Caco-2 (cell line): ENCODE data around the gene RAB22A. TPM values are rescaled to one million over a fixed set of nuclear protein-coding genes. Genes with fewer than 3 reads are reported as not detected.
A peak's percentile ranks its signal among the peaks of the same experiment; 100 is the strongest.

ENCODE experiments used
- BruUV-seq: library from RNA; stranded (reverse); fragments of 400-500 nt; replicated peaks from 2 replicates; lab custom pipeline; 2021; lab: Mats Ljungman, UMichigan
- CTCF ChIA-PET: fragments of 300-600 bp; sonication (Branson Sonifier 250); formaldehyde crosslinking; loops from one replicate; lab custom pipeline; 2022; ENCODE audit warnings: antibody characterized with exemption; lab: Charles Lee
- POLR2A ChIA-PET: fragments of 300-600 bp; sonication (Branson Sonifier 250); formaldehyde crosslinking; loops from one replicate; lab custom pipeline; 2022; ENCODE audit warnings: antibody characterized with exemption; lab: Charles Lee
- DNase-seq, 2 experiments: peaks; one replicate each; pipeline versions ENCODE4 v3.0.0 to v3.0.0-alpha.2; 2020 to 2022
- H3K27me3 ChIP-seq: replicated peaks from 2 replicates; pipeline ENCODE4 v1.6.0; 2011; ENCODE audit warnings: low read length; ENCODE audit not compliant: control insufficient read depth, insufficient read depth
- H3K36me3 ChIP-seq: 2 replicates; pipeline ENCODE4 v1.5.1; 2011; ENCODE audit warnings: low read length; ENCODE audit not compliant: control insufficient read depth, insufficient read depth
- H3K4me1 ChIP-seq: fragments of 250-450 bp; sonication (Bioruptor Pico); 2 replicates; pipeline ENCODE4 v1.5.1; 2020; ENCODE audit warnings: mild to moderate bottlenecking
- H3K4me3 ChIP-seq: 2 replicates; pipeline ENCODE4 v1.5.1; 2011; ENCODE audit warnings: low read depth, mild to moderate bottlenecking, control low read depth, low read length
- H3K9me3 ChIP-seq: fragments of 250-450 bp; sonication (Bioruptor Pico); 2 replicates; pipeline ENCODE4 v1.5.1; 2020; ENCODE audit warnings: mild to moderate bottlenecking, moderate library complexity
- H3K27ac Mint-ChIP-seq: one replicate; pipeline ENCODE4 v1.8.0; 2022; ENCODE audit warnings: mixed read lengths; ENCODE audit not compliant: unreplicated experiment
- H3K27me3 Mint-ChIP-seq: one replicate; pipeline ENCODE4 v1.8.0; 2022; ENCODE audit warnings: mixed read lengths; ENCODE audit not compliant: insufficient read depth, unreplicated experiment
- H3K36me3 Mint-ChIP-seq: one replicate; pipeline ENCODE4 v1.8.0; 2022; ENCODE audit warnings: mild to moderate bottlenecking, mixed read lengths; ENCODE audit not compliant: insufficient read depth, unreplicated experiment
- H3K4me1 Mint-ChIP-seq: one replicate; pipeline ENCODE4 v1.8.0; 2022; ENCODE audit warnings: low read depth, mixed read lengths; ENCODE audit not compliant: unreplicated experiment
- H3K4me3 Mint-ChIP-seq: one replicate; pipeline ENCODE4 v1.8.0; 2022; ENCODE audit warnings: mild to moderate bottlenecking, moderate library complexity, mixed read lengths; ENCODE audit not compliant: unreplicated experiment
- H3K9me3 Mint-ChIP-seq: one replicate; pipeline ENCODE4 v1.8.0; 2022; ENCODE audit warnings: mixed read lengths; ENCODE audit not compliant: unreplicated experiment
- CTCF ChIP-seq, 2 experiments: fragments of 200-600 bp in 1 of 2; IDR thresholded peaks; 1 replicate in 1 of 2; 2 replicates in 1 of 2; pipeline versions ENCODE4 v1.5.1 to v1.8.0; 2011 to 2022; ENCODE audit warnings: antibody characterized with exemption in 1 of 2, control low read depth in 1 of 2, inconsistent platforms in 1 of 2, low read depth in 1 of 2, low read length in 1 of 2, mild to moderate bottlenecking in 1 of 2, moderate library complexity in 1 of 2; ENCODE audit not compliant: insufficient read depth in 1 of 2, severe bottlenecking in 1 of 2, unreplicated experiment in 1 of 2
- intact Hi-C: fragments of 100-400 bp; cut with micrococcal nuclease; formaldehyde crosslinking; loops from one replicate; pipeline ENCODE4 v1.10.0; 2022; ENCODE audit not compliant: unreplicated experiment
- total RNA-seq: library from RNA; stranded (reverse); gene quantifications from 2 replicates; pipeline ENCODE4 v1.2.3, GENCODE V29; 2022

The RAB22A gene
- total RNA-seq, 1 experiment from 2014 or later: 24.1 TPM

- no peak overlapping the region for H3K4me3 ChIP-seq
- Mint-ChIP-seq H3K27me3 (no peaks in the 10 kb centered on the region), H3K4me1 (no peaks in the 10 kb centered on the region), H3K4me3 (no peak overlapping the region), H3K9me3 (no peaks in the 10 kb centered on the region), H3K36me3 (no peaks in the 10 kb centered on the region), H3K27ac (no peak overlapping the region)
- no TSS peak for BruUV-seq
- H3K4me1 ChIP-seq: no peaks in the 10 kb centered on the region
- H3K9me3 ChIP-seq: no peaks in the 10 kb centered on the region
- TF ChIP-seq CTCF (IDR thresholded peaks at IDR 0.05; ENCODE audit: insufficient read depth in 1 of 2, low read depth in 1 of 2, low read length in 1 of 2, severe bottlenecking in 1 of 2, unreplicated experiment in 1 of 2): no peak
- intact Hi-C loops: no loop called here
- H3K36me3 ChIP-seq: no peaks in the 10 kb centered on the region
- no peak for DNase-seq
- ChIA-PET POLR2A (interaction anchor here (0.6 kb wide), 1 partner anchor 36 kb away, joined by 9 read pairs; no protein-coding TSS in a partner anchor), CTCF (no interaction called here)
- H3K27me3 ChIP-seq: no peaks in the 10 kb centered on the region
Observed at GRCh38 chr20:58287638-58288037, 21.9 kb upstream of the RAB22A start.

DNA sequence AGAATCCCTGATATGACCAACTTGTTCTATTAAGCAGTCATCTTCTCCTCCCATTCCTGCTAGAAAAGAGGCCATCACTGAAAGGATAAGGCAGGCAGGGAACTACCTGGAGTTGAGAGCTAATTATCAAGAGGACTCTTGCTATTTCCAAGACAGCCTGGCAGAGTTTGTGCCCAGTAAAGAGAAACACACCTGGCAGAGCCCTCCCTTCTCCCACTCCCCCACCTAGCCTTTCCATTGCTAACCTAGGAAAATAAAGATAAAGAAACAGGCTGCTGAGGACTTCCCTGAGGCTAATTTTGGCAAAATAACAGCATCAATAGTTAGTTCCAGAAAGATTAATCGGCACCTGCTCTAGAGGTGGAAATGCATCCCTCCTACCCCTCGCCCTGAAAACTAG lies 20.4 kb upstream of the RAB22A start:
- no peak for DNase-seq
- no peaks in the 10 kb centered on the region for H3K4me1 ChIP-seq
- no peak overlapping the region for H3K27ac Mint-ChIP-seq
- H3K4me3 ChIP-seq: no peak overlapping the region
- no peak for TF ChIP-seq CTCF (IDR thresholded peaks at IDR 0.05; ENCODE audit: insufficient read depth in 1 of 2, low read depth in 1 of 2, low read length in 1 of 2, severe bottlenecking in 1 of 2, unreplicated experiment in 1 of 2)
- BruUV-seq: no TSS peak
- H3K9me3 ChIP-seq: no peaks in the 10 kb centered on the region
- ChIA-PET CTCF (no interaction called here), POLR2A (no interaction called here)
- no peaks in the 10 kb centered on the region for H3K27me3 Mint-ChIP-seq
- no peaks in the 10 kb centered on the region for H3K36me3 Mint-ChIP-seq
- no peak overlapping the region for H3K4me3 Mint-ChIP-seq
- peaks cover 7% of the 10 kb centered on the region for H3K4me1 Mint-ChIP-seq
- H3K9me3 Mint-ChIP-seq: no peaks in the 10 kb centered on the region
- no peaks in the 10 kb centered on the region for H3K27me3 ChIP-seq
- intact Hi-C loops: no loop called here
- no peaks in the 10 kb centered on the region for H3K36me3 ChIP-seq

- DNase-seq: peak; percentile 77 to 83
- no TSS peak for BruUV-seq
- H3K27ac Mint-ChIP-seq: no peak overlapping the region
- Histone ChIP-seq H3K4me3 (no peak overlapping the region), H3K4me1 (peaks cover 5% of the 10 kb centered on the region), H3K9me3 (no peaks in the 10 kb centered on the region), H3K27me3 (no peaks in the 10 kb centered on the region), H3K36me3 (no peaks in the 10 kb centered on the region)
- H3K4me3 Mint-ChIP-seq: no peak overlapping the region
- no peaks in the 10 kb centered on the region for H3K36me3 Mint-ChIP-seq
- no peak for TF ChIP-seq CTCF (IDR thresholded peaks at IDR 0.05; ENCODE audit: insufficient read depth in 1 of 2, low read depth in 1 of 2, low read length in 1 of 2, severe bottlenecking in 1 of 2, unreplicated experiment in 1 of 2)
- intact Hi-C loops: no loop called here
- H3K27me3 Mint-ChIP-seq: no peaks in the 10 kb centered on the region
- CTCF ChIA-PET: no interaction called here
- peaks cover 17% of the 10 kb centered on the region for H3K4me1 Mint-ChIP-seq
- POLR2A ChIA-PET: interaction anchor here (1.3 kb wide), 1 partner anchor 95 kb away, joined by 5 read pairs; the partner anchor contains the start of gene VAPB
- H3K9me3 Mint-ChIP-seq: no peaks in the 10 kb centered on the region
Observed at GRCh38 chr20:58293453-58293852, 16.1 kb upstream of the RAB22A start.
